Measurements from ENCODE around the gene UCP2. TPM values are rescaled to one million over a fixed set of nuclear protein-coding genes. Genes with fewer than 3 reads are reported as not detected.

UCP2 gene
- total and polyA plus RNA-seq, 9 of the 15 experiments (the other 6 are each of a cell fraction or from before 2014, with no cell fraction given), result 19.2 to 216 (median 87.9) TPM

DNA sequence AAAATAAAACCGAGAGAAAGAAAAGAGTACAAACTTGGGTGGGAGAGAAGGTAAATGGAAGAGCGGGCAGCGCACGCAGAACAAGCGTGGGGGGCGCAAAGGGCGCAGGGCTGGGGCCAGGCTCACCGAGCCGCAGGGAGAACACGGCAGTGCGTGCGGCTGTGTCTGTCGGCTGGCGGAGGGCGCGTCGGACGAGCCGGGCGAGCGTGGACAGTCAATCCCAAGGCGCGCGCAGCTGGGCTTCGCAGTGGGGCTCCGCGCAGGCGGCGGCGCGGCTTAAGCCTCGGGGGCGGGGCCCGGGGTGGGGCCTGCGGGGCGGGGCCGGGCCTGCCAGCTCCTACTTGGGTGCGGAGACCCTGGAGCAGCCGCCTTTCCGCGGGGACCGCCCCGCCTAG is at the start of gene UCP2 (continued):
- TF ChIP-seq, protein P1, sequence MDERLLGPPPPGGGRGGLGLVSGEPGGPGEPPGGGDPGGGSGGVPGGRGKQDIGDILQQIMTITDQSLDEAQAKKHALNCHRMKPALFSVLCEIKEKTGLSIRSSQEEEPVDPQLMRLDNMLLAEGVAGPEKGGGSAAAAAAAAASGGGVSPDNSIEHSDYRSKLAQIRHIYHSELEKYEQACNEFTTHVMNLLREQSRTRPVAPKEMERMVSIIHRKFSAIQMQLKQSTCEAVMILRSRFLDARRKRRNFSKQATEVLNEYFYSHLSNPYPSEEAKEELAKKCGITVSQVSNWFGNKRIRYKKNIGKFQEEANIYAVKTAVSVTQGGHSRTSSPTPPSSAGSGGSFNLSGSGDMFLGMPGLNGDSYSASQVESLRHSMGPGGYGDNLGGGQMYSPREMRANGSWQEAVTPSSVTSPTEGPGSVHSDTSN (CRISPR knock-in tag; IDR thresholded peaks at IDR 0.05; ENCODE audit: low read depth), result no peak
- TF ChIP-seq, protein P1 (tag; conservative IDR thresholded peaks at IDR 0.05; ENCODE audit: low read depth), result no peak
- no peak for TF ChIP-seq JUND (IDR thresholded peaks at IDR 0.05; ENCODE audit: borderline replicate concordance, low read depth, low read length)
- TF ChIP-seq JUND (tag; IDR thresholded peaks at IDR 0.05; ENCODE audit: borderline replicate concordance, low read depth, low read length), result no peak
- TF ChIP-seq, protein P2, sequence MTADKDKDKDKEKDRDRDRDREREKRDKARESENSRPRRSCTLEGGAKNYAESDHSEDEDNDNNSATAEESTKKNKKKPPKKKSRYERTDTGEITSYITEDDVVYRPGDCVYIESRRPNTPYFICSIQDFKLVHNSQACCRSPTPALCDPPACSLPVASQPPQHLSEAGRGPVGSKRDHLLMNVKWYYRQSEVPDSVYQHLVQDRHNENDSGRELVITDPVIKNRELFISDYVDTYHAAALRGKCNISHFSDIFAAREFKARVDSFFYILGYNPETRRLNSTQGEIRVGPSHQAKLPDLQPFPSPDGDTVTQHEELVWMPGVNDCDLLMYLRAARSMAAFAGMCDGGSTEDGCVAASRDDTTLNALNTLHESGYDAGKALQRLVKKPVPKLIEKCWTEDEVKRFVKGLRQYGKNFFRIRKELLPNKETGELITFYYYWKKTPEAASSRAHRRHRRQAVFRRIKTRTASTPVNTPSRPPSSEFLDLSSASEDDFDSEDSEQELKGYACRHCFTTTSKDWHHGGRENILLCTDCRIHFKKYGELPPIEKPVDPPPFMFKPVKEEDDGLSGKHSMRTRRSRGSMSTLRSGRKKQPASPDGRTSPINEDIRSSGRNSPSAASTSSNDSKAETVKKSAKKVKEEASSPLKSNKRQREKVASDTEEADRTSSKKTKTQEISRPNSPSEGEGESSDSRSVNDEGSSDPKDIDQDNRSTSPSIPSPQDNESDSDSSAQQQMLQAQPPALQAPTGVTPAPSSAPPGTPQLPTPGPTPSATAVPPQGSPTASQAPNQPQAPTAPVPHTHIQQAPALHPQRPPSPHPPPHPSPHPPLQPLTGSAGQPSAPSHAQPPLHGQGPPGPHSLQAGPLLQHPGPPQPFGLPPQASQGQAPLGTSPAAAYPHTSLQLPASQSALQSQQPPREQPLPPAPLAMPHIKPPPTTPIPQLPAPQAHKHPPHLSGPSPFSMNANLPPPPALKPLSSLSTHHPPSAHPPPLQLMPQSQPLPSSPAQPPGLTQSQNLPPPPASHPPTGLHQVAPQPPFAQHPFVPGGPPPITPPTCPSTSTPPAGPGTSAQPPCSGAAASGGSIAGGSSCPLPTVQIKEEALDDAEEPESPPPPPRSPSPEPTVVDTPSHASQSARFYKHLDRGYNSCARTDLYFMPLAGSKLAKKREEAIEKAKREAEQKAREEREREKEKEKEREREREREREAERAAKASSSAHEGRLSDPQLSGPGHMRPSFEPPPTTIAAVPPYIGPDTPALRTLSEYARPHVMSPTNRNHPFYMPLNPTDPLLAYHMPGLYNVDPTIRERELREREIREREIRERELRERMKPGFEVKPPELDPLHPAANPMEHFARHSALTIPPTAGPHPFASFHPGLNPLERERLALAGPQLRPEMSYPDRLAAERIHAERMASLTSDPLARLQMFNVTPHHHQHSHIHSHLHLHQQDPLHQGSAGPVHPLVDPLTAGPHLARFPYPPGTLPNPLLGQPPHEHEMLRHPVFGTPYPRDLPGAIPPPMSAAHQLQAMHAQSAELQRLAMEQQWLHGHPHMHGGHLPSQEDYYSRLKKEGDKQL (CRISPR knock-in tag; IDR thresholded peaks at IDR 0.05; ENCODE audit: borderline replicate concordance), result no peak
- TF ChIP-seq, protein P3, sequence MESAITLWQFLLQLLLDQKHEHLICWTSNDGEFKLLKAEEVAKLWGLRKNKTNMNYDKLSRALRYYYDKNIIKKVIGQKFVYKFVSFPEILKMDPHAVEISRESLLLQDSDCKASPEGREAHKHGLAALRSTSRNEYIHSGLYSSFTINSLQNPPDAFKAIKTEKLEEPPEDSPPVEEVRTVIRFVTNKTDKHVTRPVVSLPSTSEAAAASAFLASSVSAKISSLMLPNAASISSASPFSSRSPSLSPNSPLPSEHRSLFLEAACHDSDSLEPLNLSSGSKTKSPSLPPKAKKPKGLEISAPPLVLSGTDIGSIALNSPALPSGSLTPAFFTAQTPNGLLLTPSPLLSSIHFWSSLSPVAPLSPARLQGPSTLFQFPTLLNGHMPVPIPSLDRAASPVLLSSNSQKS (CRISPR knock-in tag; IDR thresholded peaks at IDR 0.05), result no peak
- no peak for TF ChIP-seq HDAC6 (IDR thresholded peaks at IDR 0.05; ENCODE audit: low read depth, low read length)
- TF ChIP-seq GABPB2 (CRISPR knock-in tag; conservative IDR thresholded peaks at IDR 0.05), result no peak
- TF ChIP-seq E2F3 (CRISPR knock-in tag; IDR thresholded peaks at IDR 0.05), result no peak
- no peak for TF ChIP-seq SMAD1 (IDR thresholded peaks at IDR 0.05; ENCODE audit: low read depth, low read length, partially characterized antibody)
- TF ChIP-seq NFYB (IDR thresholded peaks at IDR 0.05; ENCODE audit: extremely low read depth, insufficient read length), result no peak
- TF ChIP-seq, protein P4, sequence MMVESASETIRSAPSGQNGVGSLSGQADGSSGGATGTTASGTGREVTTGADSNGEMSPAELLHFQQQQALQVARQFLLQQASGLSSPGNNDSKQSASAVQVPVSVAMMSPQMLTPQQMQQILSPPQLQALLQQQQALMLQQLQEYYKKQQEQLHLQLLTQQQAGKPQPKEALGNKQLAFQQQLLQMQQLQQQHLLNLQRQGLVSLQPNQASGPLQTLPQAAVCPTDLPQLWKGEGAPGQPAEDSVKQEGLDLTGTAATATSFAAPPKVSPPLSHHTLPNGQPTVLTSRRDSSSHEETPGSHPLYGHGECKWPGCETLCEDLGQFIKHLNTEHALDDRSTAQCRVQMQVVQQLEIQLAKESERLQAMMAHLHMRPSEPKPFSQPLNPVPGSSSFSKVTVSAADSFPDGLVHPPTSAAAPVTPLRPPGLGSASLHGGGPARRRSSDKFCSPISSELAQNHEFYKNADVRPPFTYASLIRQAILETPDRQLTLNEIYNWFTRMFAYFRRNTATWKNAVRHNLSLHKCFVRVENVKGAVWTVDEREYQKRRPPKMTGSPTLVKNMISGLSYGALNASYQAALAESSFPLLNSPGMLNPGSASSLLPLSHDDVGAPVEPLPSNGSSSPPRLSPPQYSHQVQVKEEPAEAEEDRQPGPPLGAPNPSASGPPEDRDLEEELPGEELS (CRISPR knock-in tag; IDR thresholded peaks at IDR 0.05; ENCODE audit: borderline replicate concordance), result no peak
- TF ChIP-seq ATF7 (IDR thresholded peaks at IDR 0.05), result no peak
- no peak for TF ChIP-seq ZNF644 (tag; IDR thresholded peaks at IDR 0.05; ENCODE audit: low read depth)
- TF ChIP-seq SIN3B (IDR thresholded peaks at IDR 0.05; ENCODE audit: low read depth), result no peak
- no peak for TF ChIP-seq ESRRA (IDR thresholded peaks at IDR 0.05; ENCODE audit: borderline replicate concordance, low read depth)
- no peak for TF ChIP-seq COPS2 (conservative IDR thresholded peaks at IDR 0.05)
- TF ChIP-seq MCM3 (IDR thresholded peaks at IDR 0.05), result no peak
- peak; percentile 83 for TF ChIP-seq POLR2G (IDR thresholded peaks at IDR 0.05; ENCODE audit: low read depth, low read length)

Data from K562 (cell line).